Occipital lobe (tissue), 2 donors: Measurements from ENCODE around the gene RANBP10. TPM values are rescaled to one million over a fixed set of nuclear protein-coding genes. Genes with fewer than 3 reads are reported as not detected.

Source experiments
- DNase-seq: peaks from one replicate; lab custom pipeline; 2025; lab: John Stamatoyannopoulos, UW
- total RNA-seq: library from RNA; depleted of rRNA; stranded (reverse); fragments of >200 nt; gene quantifications from one replicate; pipeline ENCODE4 v1.2.3, GENCODE V29; 2014

RANBP10 gene
- total RNA-seq, 1 donor from 2014 or later = 4.4 TPM

DNA sequence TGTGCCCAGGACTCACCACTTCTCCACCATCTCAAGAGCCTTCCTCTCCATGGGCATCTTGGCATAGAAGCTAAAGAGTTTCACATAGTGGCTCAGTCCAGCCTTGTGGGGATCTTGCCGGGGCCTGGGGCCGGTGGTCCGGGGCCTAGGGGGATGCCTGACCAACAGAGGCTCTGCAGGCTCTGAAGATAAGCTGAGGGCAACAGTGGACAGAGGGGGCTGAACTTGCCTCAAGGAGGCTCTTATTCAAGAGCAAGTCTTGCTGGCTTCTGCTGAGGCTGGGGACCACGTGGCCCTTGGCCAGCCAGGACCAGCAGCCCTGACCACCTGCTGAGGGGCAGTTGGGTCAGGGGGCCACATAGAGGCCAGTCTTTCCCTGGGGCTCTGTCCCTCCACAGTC lies 22.3 kb upstream of the RANBP10 start:
- no peak for DNase-seq

DNA sequence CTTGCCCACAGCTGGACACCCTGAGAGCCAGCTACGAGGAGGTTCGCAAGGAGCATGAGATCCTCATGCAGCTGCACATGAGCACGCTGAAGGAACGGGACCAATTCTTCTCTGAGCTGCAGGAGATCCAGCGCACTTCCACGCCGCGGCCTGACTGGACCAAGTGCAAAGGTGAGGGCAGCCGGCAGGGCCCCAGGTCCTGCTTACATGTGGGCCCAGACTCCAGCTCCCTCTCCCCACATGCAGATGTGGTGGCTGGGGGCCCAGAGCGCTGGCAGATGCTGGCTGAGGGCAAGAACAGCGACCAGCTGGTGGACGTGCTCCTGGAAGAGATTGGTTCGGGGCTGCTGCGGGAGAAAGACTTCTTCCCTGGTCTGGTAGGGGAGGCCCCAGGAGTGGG lies 19.5 kb upstream of the RANBP10 start:
- no peak for DNase-seq

DNA sequence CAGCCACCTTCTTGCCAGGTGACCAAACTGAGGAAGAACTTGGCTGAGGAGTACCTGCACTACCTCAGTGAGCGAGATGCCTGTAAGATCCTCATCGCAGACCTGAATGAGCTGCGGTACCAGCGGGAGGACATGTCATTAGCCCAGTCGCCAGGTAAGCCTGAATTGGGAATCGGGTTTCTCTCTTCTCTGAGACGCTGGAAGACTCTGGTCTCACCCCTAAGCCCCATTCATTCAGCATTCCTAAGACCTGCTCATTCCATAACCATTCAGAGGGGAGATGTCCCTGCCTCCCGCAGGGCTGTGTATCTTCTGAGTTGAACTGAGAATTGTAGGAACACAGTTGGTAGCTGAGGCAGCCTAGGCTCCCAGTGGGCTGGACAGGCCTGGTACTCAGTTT lies 18.8 kb upstream of the RANBP10 start:
- no peak for DNase-seq

DNA sequence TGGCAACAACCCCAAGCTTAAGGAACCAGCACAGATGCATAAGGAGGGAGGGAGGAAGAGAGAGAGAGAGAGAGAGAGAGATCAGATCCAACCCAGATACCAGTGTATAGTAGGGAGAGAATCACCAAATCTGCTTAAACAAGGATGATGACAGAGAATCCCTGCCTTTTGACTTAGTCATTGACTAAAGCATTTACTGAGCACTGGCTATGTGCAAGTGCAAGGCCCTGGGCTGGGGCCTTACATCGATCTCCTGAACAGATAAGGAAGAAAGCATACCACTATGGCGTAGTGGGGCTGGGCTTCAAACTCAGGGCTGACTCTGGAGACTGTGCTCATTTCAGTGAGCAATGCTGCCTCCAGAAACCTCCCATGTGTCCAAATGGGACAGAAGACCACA lies 16.2 kb upstream of the RANBP10 start:
- no peak for DNase-seq

DNA sequence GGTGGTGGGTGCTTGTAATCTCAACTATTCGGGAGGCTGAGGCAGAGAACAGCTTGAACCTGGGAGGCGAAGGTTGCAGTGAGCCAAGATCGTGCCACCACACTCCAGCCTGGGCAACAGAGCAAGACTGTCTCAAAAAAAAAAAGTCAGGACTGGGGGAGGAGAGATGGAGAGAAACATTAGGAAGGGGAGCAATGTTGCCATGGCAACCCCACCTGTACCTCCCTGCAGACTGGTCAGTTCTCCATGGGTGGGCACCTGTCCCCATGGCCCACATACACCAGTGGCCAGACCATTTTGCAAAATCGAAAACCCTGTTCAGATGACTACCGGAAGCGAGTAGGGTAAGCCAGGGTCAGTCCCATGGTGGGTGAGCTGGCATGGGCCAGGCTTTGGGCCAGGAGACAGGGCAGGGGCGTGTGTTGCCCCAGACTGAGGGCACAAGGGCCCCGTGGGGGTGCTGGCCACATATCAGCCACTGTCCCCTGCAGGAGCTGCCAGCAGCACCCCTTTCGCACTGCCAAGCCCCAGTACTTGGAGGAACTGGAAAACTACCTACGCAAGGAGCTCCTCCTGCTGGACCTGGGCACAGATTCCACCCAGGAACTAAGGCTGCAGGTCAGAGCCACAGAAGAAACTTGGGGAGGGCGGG lies 14.4 kb upstream of the RANBP10 start:
- no peak for DNase-seq

DNA sequence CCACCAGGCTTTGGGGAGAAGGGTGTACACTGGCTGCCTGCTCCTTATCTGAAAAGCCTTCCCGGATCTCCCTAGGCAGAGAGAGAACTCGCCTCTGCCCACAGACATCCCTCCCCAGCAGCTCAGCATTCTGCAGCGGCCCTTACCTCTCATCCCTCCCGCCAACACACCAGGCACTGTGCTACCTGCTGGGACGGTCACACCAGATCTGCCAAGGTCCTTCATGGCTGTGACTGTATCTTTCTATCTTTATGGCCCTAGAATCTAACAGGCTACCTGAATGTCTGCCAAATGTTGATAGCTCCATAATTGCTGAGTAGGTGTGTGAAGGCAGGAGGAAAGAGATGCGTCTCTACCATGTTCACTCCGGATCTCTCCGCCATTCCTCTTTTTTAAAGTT lies 8.2 kb upstream of the RANBP10 start:
- no peak for DNase-seq

DNA sequence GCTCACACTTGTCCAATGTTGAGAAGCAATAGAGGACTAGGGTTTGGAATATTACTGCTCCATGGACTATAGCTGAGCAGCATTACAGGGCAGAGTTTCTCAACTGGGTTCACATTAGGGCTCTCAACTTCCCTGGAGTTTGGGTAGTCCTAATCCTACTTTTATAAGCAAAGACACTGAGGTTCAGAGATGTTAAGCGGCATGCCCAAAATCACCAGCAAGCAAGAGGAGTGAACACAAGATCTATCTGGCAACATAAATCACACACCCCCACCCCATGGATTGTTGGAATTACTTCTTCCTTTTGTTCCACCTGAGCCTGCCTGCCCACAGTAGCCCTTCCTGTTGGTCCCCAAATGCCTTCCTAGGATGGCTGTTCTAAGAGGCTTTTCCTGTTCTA lies 5.5 kb upstream of the RANBP10 start:
- no peak for DNase-seq

DNA sequence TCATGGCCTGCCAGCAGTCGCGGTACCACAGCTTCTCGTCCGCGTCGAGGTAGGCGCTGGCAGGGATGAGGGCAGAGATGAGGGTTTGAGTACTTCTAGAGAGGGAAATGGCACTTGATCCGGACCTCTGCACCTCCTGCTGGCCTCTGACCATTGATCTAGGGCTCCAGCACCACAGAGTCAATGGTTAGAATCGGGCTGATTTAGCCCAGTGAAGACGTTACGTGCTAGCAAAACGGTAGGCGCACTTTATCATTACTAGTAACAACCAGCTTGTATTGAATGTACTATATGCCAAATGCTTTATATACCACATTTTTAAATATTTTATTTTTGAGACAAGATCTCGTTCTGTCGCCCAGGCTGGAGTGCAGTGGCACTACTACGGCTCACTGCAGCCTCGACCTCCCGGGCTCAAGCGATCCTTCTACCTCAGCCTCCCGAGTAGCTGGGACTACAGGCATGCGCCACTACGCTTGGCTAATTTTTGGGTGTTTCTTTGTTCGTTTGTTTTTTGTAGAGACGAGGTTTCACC lies 855 bp upstream of the RANBP10 start:
- DNase-seq = no peak

DNA sequence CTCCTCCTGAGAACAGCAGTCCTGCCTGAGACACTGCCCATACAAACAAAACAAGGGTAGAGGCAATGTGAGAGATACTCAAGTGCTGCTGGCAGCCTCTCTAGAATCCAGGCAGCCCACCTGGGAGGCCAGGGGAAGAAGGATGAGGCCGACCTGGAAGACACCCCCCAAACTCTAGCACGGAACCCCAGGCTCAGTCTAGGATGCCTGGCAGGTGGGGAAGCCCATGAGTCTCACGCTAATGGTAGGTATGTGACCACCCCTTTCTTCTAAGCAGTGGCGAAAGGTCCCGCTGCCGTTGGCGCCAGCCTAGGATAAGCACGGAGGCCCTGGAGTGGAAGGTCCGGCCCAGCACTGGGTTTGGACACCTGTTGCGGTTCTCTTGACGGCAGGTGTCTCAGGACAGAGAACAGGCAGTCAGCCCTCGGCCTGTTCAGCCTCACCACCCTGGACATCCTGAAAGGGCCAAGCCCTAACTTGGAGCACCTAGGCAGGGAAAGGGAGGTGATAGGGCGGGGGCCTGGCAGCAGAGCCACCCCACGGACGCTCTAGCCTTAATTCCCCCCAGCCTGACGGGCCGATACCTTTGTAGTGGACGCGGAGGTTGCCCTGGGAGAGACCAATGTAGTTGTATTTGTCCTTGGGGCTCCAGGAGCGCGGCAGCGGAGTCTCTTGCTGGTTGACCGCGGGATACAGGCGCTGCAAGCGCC lies 487 bp downstream of the RANBP10 start:
- no peak for DNase-seq

DNA sequence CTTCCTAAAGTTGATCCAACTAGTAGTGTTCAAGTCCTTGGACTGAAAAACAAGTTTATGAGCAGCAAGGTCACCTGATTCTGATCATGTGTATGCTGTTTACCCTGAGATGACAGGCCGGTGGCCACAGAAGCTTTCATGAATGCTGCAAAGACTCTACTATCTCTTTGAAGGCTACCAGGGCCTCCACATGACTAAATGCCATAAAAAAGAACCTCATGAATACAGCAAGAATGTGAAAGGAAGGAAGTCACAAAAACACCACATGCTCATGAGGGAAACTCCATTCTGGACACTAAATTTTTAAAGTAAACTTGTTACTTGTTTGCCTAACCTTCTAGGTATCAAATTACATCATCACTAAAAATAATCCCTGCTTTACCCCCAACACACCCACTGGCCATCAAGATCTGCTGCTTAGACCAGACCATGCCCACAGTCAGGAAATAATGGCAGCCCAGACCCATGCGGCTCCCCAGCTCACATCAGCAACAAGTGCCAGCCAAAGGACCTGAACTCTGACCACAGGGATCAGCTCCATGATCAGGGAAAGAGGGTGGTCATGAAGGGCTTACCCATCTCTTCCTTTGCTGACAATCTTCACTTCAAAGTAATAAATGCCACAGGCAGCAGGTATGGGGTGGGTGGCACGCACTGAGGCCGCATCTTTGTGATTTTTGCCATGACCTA lies 1.4 kb downstream of the RANBP10 start:
- DNase-seq = no peak

DNA sequence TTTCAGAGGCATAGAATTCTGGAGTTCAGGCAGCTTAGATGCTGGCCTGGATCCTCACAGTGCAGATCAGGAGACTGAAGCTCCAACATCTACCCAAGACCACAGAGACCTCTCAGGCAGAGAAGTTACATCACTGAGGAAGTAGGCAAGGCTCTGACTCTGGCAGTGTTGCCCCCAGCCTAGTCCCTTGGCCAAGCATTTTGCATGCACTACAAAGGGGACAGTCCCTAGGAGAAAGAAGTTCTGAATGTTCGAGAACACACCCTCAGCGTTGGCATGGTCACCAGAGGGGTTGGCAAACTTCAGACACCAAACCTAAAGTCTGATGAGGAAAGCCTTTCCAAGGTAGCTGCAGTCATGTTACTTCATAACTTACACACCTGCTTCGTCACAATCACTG lies 2.5 kb downstream of the RANBP10 start:
- DNase-seq = no peak

DNA sequence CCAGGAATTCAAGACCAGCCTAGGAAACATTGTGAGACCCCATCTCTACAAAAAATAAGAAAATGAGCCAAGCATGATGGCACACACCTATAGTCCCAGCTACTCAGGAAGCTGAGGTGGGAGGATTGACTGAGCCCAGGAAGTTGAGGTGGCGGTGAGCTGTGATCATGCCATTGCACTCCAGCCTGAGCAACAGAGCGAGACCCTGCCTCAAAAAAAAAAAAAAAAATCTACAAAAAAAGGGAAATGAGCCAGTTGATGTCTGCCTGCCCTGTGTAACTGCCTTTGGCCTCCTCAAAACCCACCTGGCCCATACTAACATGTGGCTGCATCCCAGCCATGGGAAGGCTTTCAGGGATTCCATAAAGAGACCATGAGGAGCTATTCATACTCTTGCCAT lies 4.5 kb downstream of the RANBP10 start:
- no peak for DNase-seq

DNA sequence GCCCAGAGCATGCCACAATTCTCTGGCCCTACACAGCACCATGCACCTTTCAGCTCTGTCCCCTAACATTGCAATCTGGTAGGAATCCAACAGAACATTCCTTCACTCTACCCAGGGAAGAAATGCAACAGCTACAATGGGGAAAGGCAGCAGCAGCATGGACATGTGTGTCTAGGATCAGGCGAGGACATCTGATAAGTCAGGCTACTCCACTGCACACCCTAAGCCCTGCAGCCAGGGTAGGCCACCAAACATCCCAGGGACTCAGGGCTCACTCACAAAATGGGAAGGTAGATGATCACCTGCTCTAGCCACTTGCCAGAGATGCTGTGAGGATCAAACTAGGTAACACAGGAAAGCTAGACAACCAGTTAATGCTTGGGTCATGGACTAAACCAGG lies 5.1 kb downstream of the RANBP10 start:
- DNase-seq = no peak

DNA sequence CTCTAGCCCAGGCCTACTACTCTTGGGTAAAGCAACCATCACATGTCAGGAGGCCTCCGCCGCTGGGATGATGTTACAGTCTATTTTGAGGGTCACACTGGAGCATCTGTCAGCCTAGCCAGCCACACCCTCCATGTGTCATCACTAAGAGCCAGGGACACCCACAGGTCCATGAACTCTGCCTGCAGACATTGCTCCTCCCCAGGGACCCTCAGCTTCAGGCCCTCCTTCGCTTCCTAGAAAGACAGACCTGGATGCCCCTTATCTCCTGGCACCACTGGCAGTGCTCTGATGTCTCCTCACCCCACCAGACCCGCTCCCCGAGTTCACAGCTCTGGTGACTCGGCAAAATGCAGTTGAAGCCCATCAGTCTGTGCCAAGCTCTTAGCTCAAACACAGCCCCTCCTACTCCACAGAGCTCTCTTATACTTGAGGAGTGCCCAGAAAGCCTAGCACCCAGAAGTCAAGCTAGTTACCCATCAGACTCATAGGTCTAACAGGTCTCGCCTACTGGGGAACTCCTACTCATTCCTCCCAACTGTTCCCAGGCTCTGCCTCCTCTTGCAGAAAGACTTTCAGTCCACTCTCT lies 5.9 kb downstream of the RANBP10 start:
- no peak for DNase-seq

DNA sequence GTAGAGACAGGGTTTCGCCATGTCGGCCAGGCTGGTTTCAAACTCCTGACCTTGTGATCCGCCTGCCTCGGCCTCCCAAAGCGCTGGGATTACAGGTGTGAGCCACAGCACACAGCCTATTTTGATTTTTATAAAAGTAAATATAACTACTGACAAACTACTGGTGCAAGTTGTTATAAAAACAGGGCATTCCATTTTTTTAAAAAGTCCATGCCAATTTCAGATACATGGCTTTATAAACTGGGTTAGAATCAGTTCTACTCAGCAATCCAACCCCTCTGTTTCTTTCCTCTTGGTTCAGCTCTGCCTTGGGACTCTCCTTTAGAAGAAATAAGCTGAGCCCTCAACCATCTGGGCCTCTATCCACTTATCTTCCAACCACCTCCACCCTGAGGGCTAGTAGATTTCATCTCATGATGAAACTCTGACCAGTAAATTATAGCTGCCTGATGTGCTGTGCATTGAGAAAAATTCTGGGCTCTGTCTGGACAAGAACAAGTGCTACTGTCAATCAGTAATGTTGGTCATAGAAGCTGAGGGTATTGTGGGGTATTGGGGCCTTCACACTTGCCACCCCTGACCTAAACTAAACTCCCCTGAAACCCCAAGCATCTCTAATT lies 10.2 kb downstream of the RANBP10 start:
- no peak for DNase-seq

DNA sequence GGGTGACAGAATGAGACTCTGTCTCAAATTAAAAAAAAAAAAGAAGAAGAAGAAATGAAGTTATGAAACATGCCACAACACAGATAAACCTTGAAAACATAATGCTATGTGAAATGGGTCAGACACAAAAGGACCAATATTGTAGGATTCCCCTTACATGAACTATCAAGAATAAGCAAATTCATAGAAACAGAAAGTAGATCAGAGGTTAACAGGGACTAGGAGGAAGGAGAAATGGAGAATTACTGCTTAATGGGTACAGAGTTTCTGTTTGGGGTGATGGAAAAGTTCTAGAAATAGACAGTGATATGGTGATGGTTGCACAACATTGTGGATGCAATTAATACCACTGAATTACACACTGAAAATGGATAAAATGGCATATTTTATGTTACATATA lies 16.3 kb downstream of the RANBP10 start:
- DNase-seq = no peak

DNA sequence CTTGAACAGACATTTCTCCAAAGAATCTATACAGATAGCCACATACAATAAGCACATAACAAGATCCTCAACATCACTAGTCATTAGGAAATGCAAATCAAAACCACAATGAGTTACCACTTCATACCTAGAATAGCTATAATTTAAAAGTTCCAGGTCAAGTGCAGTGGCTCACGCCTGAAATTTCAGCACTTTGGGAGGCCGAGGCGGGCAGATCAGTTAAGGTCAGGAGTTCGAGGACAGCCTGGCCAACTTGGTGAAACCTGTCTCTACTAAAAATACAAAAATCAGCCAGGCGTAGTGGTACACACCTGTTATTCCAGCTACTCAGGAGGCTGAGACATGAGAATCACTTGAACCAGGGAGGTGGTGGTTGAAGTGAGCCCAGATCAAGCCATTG lies 19.9 kb downstream of the RANBP10 start:
- DNase-seq = no peak

DNA sequence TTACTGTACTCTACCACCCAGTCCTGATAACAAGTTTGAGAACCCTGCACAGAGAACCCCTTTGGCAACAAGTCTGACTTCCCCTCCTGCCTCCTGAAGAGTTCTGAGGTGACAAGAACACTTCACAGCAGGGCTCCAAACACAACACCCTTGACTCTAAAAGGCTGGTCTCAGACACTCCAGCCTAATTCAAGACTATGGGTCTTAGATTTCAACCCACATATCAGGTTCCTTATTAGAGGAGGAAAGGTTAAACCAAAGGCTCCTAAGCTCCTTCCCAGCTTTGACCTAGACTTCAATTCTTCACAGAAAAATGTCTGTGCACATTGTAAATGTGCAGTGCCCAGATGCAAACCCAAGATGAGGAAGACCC lies 23.0 kb downstream of the RANBP10 start:
- no peak for DNase-seq

DNA sequence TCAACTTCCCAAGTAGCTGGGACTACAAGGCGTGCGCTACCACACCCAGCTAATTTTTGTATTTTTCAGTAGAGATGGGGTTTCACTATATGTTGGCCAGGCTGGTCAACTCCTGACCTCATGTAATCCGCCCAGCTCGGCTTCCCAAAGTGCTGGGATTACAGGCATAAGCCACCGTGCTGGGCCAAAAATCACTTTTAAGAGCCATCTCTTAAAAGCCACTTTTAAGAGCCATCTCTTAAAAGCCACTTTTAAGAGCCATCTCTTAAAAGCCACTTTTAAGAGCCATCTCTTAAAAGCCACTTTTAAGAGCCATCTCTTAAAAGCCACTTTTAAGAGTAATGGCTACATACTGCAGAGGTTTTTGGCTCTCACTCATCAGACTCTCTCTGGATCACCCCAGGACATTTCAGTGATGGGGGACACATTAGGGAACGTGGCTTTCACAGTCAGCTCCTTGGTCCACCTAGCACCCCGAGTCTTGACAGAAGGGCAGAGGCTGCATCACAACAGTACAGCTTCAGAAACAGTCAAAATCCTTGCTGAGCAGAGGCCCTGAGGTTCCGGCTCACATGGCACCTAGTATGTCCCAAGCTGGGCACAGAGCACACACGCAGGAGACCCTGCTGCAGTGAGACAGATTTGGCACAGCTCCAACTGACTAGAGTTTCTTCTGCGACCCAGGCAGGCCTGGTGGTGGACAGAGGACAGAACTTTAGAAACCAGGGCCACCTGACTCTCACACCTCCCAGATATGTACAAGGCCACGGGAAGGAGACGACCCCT lies 23.6 kb downstream of the RANBP10 start:
- no peak for DNase-seq

DNA sequence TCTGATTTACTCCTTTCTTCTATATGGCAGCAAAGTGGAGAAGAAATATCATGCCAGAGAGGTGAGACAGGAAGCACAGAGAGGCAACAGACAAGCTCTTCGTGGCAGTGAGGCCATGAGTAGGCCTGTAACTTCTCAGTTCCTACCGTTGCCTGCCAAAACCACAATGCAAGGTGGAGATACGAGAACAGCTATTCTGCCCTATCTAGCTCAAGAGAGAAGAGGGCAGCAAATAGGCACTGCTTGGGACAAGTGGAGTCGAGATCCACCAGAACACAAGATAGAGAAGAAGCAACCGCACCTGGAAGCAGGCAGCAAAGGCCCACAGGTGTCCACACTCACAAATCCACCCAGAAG lies 24.8 kb downstream of the RANBP10 start:
- no peak for DNase-seq
